ENCODE results near the gene CADPS.

The CADPS gene

DNA sequence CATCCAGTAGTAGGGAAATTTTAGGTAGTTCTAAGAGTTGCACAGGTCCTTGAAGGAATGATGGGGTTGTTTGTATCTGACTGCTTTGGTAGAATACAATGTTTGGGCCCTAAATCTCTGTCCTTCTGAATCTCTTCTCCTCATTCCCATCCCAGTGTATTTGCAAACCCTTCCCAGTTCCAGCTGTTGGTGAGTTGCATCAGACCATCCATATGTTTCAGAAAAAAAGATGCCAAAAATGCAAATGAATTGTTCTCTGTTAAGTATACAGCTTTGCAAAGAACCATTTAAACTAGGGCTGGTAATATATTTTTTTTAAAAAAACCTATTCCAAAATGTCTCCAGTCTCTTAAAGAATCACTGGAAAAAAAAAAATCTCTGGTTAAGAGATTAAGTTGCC lies 251.0 kb downstream of the CADPS start:
- DNase-seq = no peak

DNA sequence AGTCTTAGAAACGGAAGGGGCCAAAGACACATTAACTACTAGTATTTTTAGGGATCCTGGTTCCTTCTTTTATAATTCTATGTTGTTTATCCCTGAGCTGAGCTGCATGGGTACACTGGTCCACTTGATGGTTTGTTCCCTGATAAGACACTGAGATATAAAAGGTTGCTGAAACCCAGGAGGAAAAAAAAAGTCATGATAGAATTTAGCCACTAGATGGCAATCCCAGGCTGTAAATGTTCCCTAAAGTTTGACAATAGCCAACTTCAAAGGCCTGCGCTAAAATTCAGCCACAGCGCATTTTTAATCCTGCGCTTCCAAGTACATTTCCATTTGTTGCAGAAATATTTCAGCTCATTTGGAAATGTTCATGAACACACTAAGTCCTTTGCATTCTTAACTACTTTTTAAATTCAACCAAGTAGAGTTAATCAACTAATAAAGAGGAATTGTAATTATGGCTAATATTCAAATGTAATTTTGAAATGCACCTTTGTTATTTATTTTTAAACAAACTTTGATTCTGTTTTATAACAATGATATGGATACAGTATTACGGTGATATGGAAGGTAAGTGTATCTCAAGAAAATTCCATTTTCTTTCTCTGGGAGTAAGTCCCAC lies 252.6 kb downstream of the CADPS start:
- DNase-seq = no peak

DNA sequence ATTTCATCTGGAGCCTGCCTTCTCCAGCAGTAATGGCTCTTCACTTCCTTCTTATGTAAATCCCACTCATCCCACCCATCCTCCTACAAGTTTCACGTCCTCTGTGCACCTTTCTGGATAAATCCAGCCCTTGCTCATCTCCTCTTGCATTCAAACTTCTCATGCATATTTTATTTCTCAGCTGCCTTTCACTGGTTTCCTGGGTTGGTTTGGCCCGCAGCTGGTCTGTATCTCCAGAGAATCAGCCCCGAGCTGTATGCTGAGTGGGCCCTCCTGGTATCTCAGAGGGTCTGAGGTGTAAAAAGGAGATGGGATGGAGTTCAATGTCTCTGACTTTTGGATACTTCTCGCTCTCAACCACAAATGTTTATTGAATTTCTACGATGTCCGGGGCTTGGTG lies 253.3 kb downstream of the CADPS start:
- no peak for DNase-seq

DNA sequence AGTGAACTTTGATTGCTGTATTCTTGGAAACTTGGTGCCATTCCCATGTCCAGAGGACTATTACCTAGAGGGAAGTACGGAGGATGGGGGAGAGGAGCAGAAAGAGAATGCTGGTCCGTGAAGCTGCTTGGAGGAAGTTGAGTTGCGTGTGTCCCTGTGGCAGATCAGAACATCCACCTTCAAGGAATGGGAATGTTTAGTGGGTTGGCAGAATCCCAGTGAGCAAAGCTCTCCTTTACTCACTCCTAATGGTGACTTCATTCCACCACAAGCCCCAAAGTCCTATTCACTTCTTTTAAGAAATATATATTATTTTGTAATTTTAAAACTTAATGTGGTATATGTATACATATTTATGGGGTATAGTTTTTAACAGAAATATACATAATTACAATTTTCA lies 254.0 kb downstream of the CADPS start:
- DNase-seq = no peak

DNA sequence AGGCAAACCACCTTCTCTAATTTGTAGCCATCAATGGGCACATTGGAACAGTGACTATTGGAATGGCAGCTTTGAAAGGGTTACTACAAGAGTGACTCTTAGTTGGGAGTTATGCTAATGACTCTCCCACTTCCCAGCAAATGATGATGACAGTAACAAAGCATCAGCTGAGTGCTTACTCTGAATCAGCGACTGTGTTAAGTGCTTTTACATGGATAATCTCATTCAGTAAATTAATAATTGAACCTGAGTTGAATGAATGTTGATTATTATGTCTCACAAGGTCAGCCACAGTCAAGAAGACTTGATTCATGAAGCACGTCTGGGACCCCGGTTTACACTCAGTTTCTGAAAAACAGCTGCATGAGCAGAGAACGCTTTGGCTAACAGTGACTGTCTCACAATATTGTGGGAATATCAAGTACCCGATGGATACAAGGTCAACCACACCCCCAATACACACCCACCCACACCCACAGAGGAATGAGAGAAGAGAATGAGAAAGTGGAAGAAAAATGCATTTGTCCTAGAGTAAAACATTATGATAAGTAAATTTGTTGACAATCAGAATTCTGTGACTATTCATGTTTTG lies 259.9 kb downstream of the CADPS start:
- DNase-seq = no peak

DNA sequence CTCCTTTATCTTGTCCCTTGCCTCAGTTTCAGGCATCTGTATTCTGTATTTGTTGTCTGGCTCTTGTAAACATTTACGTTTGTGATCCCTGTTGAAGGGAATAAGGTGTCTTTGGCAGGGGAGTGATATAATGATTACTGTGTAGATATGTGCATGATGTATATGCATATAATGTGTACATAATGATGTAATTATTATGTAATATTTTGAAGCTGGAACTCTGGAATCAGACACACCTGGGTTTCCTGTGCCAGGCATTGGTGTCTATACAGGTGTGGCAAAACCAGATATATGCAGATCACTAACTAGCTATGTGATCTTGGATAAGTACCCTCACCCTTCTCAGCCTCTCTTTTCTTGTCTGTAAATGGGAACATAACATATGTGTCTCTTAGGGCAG lies 260.7 kb downstream of the CADPS start:
- DNase-seq = no peak

DNA sequence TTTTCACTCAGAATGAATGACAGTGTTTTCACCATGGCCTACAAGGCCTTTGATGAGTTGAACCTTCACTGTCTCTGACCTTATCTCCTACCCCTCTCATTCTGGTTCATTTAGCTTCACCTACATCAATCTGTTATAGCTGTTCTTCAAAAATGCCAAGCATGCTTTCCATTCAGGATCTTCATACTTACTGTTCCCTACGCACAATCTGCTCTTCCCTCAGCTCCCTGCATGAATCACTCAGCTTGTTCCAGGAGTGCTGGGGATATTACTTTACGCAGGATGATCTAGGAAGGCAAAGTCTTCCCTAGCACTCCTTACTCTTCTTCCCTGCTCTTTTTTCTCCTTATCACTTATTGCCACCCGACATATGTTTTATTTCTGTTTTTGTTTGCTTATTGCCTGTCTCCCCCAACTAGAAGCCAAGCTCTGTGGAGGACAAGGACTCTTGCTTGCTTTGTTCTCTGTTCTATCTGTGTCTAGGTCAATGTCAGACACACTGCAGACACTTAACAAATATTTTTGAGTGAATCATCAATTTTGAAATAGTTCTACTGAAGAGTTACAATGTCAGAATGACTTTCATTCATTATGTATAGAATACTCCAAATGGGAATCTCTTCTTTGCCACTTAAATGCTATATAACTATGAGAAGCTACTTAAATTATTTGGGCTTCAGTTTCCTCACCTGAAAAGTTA lies 263.5 kb downstream of the CADPS start:
- DNase-seq = no peak

DNA sequence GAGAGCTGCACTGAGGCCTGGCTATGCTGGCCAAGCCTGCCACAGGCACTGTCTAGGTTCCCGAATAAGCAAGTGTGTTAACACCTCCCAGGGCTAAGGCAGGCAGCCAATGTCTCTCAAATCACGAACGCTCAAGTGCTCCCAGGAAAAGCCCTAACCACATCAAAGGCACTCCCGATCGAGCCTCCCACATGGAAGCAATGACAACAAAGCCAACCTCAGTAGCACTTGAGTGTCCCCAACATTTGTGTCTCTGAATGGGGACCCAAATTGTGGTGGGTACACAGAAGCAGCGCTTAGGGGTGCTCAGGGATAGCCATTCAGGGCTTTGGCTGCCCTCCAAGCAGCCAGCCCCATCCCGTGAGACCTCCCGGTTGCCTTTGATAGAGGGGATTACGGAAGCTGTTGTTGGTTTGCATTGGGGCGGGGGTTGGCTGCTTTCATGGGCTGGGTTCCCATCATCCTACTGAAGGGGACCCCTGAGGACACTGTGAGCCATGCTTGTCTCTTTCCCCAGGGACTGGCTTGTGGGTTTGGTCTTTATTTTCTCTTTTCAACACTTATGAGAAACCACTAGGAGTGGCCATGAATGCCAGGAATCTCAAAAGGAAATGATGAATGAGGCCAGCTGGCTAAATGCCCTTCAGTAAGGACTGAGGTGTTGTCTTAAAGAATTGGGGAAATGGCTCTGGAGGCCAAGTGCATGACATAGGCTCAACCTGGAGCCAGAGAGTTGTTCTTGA lies 267.8 kb downstream of the CADPS start:
- DNase-seq = no peak

DNA sequence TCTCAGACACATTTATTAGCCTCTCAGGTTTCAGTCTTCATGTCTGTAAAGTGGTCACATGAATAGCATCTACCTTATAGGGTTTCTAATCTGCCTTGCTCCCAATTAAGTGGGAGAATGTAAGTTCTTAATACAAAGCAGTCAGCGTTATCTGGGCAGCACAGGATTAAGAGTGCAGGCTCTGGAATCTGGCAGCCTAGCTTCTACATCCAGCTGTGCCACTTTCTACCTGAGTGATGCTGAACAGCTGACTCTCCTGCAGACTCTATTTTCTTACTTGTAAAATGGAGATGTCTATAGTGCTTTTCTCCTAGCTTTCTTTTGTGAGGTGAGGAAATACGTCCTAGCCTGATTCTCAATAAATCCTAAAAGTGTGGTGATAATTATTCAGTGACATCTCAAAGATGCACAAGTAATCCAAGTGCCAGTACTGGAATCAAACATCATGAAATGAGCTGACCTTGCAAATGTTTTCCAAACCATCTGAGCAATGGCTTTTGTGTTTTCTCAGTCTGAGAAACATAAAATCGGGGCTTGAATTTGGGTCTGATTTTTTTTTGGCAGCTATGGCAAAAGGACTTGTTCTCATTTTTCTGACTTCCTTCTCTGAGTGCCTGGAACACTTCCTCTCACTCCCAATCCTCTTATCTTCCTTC lies 269.7 kb downstream of the CADPS start:
- no peak for DNase-seq

DNA sequence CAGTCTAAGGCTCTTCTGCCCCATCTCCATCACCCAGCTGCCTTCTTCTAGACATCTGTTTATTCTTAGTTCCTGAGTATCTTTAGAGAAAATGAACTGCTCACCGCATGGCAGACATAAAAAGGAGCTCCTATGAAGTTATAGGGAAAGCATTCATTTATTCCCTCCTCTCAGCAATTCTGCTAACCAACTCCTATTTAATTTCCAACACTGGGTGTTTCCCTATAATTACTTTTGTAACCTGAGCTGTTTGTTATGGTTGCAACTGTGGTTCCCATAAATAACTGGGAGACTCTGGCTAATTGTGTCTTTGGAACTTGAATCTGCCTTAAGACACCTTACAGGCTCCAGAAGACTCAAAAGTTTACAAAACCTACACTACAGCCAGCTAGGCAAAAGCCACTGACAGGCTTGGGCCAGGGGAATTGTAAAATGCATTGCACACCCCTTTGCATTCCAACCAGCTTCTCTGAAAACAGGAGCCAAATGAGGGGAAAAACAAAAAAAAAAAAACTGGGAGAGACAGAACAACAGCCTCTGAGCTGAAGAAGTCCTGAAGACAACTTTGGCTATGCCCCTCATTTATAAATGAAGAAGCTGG lies 270.4 kb downstream of the CADPS start:
- no peak for DNase-seq

DNA sequence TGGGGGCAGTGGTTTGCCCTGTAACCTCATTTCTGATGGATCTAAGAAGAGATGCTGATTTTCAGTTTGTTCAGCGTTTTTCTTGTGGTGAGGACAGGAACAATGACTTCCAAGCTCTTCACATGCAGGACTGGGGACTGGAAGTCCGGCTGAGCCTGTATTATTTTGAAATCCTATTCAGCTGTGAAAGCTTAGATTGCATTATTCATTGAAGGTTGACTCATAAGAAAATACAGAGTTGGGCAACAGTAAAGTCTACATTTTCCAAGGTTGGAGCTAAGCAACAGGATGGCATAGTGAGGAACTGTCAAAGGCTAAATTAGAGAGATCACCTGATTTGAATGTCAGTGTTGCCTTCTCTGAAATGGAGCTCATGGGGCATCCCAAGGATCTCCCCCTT lies 270.9 kb downstream of the CADPS start:
- no peak for DNase-seq

DNA sequence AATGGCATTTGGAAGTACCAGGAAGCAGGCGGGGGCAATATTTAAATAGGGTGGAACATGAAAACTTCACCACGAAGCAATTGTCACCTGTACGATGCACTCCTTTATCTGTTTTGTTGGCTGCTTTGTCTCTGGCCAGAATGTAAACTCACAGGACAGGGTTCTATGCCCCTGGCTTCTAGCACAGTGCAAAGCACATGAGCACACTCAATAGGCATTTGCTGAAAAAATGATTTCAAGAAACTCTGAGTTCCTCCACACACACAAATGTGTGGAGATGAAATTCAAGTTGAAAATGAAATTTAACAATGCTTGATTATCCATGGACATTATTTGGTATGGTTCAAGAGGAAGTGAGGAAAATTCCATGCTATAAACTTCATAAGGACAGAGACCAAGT lies 272.2 kb downstream of the CADPS start:
- no peak for DNase-seq

DNA sequence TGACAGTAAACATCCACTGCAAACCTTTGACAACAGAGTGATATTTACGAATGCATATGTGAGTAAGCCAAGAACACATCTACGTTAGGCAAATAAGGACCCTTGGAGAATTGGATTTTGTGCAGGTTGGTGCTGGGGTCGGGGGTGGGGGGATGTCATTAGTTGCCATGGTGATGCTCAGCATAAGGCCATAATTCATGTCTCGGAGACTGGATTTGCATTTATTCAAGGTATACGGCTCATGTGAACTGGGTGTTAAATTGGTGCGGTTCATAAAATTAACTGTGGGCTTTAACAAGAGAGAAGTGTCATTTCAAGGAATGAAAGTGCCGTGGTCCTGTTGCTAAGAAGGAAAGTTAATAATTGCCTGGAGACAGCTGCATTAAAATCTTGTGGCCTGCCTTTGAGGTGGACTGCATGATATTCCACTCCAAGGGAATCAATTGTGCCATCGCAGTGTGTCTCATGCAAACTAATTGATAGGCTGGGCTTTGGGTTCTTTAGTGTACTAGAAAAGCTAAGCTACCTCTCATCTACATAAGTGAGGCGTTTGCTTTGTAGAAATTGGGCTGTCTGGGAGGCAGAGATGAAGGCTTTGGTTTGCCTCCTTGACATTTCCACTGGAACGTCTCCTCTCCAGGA lies 273.0 kb downstream of the CADPS start:
- no peak for DNase-seq

DNA sequence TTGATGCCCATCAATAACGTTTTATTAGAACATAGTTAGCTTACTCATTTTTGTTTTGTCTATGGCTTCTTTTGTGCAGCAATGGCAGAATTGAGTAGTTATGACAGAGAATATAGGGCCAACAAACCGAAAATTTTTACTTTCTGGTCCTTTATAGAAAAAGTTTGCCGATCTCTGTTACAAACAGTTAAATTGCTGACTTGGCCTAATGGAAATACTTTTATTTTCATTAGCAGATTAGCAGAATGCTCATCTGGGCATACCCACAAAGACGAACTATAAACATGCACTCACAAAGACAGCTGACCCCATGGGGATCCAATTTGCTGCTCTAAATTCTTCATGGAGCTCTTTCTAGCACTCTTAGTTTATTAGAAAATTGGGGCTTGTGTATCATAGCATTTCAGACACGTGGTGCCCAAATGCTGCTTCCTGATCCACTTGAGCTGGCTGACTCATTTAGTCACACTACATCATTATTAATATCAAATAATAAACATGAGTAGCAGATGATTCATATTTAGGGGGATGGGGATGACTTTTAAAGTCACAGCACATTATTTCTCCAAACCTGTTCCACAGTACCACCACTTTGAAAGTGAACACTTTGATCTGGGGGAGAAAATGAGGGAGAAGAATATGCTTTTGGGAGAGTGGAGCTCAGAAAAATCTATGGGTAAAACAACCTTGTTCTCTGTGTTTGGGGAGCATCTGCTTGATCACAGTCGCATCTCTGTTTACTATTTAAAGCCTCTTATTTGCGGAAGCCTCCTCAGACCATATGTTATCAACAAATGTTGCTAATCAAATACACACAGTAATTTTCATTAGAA lies 273.8 kb downstream of the CADPS start:
- DNase-seq = no peak

DNA sequence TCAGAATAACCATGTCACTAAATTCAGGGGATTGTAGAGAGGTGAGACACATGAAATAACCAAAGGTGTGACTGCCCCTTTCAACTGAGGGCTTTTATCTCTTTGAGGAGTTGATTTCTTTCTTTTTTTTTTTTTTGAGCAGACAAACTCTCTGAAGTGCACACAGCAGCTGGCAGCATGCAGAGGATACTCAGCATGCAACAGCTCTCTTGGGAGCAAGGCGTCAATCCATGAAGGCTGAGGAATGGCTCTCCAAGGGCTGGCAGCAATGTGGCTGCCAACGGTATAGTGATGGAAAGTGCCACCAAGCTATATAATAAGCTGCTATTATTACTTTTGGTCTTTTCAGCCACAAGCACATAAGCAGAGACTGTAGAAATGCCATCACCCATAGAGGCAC lies 275.2 kb downstream of the CADPS start:
- no peak for DNase-seq

DNA sequence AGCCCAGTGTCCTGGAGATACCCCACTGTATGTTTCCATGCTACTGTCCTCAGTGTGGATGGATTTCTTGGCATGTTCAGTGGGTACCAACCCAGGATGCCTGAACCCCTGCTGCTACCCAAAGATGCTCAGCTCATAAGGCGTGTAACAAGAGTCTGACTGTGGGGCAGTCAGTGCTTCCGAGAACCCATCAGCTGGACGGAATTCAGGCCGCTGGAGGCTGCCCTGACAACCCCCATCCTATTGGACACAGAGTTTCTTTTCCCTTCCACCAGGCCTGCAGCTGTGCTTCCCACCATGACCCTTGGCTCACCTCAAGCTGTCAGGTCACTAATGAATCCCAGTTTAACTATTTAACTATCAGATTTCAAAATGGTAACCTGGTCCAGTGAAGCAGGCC lies 277.7 kb downstream of the CADPS start:
- no peak for DNase-seq

DNA sequence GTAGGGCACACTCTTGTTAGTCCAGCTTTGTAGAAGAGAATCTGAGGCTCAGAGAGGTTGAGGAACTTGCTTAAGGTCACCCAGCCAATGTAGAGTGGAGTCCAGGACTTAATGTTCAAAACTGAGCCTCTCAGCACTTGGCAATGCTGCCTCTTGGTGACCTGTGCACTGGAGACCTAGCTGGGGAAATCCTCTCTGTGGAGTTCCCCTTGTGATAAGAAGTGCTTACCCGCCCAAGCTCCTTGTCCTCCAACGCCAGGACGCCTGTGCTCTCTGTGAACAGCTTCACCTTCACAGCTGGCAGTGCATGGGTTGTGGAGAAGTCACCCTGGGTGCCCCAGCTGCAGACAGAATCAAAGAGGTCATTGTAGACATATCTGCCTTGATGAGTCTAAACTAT lies 282.8 kb downstream of the CADPS start:
- DNase-seq = no peak

DNA sequence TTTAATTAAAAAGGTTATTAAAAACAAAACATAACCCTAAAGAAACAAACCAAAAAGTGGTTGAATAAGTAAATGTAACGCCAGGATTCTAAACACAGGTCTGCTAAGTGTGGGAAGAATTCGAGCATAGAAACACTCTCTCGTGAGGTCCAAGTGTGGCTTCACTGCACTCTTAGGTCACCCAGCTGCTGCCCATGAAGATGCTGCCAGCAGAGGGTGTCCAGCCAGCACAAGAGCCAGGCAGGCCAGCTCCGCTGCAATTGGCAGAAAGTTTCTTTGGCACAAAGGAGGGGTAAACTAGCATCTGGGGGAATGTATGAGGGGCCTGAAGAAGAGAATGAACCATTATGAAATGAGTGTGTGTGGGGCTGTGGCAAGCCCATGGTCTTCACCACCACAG lies 286.1 kb downstream of the CADPS start:
- no peak for DNase-seq

DNA sequence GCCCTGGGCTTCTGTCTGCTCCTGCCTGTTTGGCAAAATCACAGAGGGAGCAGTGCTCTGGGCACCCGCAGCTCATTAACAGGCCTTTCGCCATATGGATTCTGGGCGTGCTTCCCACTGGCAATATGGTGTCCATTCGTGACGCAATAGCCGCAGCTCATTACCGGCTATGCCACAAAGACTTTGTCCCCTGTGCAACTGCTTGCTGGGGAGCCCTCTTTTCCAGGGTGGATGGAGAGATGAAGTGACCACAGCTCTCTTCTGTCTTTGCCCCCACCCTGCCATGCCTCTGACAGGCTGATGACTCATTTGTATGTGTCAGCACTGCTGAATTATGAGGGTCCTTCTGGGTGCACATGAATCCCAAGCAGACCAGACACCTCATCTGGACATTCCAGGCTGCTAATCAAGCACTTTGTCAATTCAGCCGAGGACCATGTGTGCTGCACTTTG lies 287.6 kb downstream of the CADPS start:
- no peak for DNase-seq

DNA sequence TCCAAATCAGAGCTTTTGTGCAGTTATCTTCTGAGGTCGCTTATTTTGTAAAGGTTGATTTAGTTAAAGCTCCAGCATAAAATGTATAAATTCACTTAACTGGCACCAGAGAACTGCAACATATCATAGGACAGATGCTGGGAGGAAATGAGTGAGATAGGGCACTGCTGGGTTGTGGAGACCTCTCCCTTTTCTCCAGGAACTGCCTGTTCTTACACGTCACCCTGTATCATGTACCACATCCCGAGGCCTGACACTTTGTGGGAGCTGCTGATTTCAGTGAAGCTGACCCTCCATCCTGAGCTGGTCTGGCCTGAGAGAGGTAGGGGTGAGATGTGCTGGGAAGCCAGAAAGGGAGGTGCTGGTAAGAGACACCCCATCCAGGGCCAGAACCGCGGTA lies 288.0 kb downstream of the CADPS start:
- DNase-seq = no peak

DNA sequence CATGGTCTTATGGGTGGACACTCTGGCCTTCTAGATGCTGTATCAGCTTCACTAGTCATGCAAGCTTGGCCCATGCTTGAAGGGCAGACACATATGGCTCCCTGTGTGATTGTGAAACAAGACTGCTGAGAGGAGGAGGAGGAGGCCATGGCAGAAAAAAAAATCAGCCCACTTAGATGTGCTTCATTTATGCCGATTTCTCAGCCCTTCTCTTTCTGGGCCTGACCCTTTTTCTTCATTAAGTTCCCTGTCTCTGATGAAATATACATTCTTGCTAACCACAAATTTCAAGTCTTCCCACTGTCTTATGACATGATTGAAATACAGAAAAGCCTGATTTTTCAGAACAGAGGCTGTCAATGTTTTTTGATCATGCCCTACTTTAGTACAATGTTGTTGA lies 288.9 kb downstream of the CADPS start:
- no peak for DNase-seq
